HG03432 (cell line): ENCODE results near the gene PDCD11.
"Not testable (repeated sequence)": the region's sequence is repeated elsewhere in the genome, so short reads cannot be mapped to it uniquely, and the experiment has no call there.

Experiments
- ATAC-seq: cut with Tn5 transposase; IDR thresholded peaks from one replicate; pipeline ENCODE4 v1.9.1; 2021; ENCODE audit warnings: mild to moderate bottlenecking, moderate library complexity; ENCODE audit not compliant: unreplicated experiment

PDCD11 gene

DNA sequence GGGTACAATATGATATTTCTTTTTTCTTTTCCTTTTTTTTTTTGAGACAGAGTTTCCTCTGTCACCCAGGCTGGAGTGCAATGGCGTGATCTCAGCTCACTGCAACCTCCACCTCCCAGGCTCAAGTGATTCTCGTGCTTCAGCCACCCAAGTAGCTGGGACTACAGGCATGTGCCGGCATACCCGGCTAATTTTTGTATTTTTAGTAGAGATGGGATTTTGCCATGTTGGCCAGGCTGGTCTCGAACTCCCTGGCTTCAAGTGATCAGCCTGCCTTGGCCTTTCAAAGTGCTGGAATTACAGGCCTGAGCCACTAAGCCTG, 20.7 kb downstream of the PDCD11 start:
- ATAC-seq = not testable (repeated sequence)

DNA sequence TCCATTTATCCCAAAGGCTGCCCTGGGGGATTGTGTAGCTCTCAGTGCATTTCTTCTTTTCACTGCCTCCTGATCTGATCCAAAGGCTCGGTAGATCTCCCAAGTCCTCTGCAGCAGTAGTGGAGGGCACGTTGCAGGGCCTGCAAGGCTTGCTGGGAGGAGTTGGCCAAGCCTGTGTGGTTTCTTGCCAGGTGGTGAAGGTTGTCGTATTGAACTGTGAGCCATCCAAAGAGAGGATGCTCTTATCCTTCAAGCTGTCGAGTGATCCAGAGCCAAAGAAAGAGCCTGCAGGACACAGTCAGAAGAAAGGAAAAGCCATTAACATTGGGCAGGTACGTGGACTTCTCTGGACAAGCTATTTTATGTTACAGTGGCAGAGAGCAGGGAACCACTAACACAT, 21.2 kb downstream of the PDCD11 start:
- ATAC-seq = no peak

DNA sequence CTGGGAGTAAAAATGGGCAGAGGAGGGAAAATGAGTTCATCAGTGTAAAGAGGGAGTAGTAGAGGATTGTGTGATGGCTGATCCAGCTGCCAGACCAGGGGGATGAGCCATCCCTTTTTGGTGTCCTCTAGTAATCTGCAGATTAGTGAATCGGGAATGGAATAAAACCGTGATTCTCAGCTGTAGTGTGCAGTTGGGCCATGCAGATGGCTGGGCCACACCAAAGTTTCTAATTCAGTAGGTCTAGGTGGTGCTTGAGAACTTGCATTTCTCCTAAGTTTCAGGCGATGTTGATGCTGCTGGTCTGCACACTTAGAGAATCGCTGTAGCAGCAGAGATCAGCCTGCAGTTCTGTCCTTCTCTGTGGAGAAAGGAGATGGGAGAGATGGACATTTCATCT, 22.7 kb downstream of the PDCD11 start:
- no peak for ATAC-seq

DNA sequence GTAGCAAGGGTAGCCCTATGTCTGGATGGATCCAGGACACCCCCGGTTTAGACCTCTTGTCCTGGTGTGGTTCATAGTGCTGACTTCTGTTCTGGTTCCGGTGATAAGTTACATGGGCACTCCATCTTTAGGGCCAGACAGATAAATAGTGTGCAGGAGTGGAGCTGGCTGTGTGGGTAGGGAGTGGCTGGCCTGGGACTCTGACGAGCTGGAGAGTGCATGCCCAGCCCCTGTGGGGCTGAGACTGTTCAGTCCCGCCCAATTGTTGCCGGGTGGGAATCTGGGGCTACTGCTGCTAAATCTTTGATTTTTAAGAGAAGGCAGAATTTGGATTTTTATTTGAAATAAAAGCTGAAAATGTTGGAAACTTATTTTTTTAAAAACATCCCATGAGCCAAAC, 27.3 kb downstream of the PDCD11 start:
- ATAC-seq = no peak

DNA sequence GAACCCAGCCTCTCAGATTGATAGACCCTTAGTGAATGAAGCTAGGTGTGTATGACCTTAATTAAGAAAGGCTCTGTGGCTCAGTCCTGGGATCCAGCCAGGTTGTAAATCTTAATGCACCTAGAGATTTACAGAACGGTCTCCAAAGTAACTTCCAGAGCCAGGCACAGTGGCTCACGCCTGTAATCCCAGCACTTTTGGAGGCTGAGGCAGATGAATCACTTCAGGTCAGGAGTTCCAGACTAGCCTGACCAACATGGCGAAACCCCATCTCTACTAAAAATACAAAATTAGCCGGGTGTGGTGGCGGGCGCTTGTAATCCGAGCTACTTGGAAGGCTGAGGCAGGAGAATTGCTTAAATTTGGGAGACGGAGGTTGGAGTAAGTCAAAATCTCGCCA, 31.4 kb downstream of the PDCD11 start:
- no peak for ATAC-seq

DNA sequence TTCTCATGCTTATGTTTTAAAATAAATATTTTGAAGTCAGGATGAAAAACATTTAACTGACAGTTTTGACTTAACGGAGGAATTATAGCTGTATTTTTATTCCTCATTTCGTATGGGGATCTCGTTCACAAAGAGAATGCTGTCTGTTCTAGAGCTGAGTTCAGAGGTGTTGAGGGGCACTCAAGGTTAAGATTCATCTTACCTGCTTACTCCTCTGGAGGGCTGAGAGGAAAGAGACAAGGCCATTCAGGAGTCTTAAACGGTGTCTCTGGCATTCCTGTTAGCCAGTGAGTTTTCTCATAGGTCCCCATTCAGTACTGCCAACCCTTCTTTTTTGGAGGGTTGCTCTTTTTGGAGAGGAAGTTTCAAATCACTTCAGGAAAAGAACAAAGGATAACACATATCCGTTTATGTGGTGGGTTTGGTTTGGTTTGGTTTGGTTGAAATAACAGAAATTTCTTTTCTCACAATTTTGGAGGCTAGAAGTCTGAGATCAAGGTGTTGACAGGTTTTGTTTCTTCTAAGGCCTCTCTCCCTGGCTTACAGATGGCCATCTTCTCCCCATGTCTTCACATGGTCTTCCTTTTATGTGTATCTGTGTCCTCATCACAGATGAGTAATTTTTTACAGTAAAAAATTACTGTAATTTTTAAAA, 32.7 kb downstream of the PDCD11 start:
- no peak for ATAC-seq

DNA sequence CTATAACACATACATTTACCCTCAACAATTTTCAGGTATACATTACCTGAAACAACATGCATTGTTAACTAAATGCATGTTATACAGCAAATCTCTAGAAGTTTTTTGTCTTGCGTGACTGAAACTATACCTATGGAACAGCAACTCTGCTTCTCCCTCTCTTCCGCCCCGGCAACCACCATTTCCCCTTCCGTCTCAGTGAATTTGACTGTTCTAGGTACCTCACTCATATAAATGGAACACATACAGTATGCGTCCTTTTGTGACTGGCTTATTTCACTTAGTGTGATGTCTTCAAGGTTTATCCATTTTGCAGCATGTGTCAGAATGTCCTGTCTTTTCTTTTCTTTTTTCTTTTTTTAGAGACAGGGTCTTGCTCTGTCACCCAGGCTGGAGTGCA, 33.2 kb downstream of the PDCD11 start:
- no peak for ATAC-seq

DNA sequence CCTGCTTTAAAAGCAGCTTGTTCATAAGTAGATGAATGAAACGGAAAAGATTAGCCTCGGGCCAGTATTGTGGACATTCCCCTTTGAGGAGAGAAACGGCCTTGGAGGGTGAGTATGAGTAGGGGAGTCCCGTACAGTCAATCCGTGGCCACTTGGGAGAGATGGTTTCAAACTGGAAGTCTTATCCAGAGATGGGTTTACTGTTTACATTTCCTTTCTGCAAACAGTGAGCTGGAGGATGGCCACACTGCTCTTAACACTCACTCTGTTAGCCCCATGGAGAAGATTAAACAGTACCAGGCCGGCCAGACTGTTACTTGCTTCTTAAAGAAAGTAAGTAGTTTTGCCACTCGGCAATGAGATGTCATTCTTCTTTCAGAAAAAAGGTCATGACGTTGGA, 35.5 kb downstream of the PDCD11 start:
- no peak for ATAC-seq

DNA sequence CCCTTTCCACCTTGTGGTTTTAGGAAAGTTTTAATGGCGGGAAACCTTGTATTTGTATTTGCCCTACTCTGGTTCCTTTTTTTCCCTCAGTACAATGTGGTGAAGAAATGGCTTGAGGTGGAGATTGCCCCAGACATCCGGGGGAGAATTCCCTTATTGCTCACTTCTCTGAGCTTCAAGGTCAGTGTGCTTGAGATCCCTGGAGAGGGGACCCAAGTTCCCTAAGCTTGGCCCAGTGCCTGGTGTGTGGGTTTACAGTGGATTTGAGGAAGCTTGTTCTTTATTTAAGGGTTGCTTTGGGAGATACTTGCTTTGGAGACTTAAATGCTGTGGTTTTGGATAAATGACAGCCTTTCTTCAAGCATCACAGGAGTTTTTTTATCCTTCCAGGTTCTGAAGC, 37.4 kb downstream of the PDCD11 start:
- no peak for ATAC-seq

DNA sequence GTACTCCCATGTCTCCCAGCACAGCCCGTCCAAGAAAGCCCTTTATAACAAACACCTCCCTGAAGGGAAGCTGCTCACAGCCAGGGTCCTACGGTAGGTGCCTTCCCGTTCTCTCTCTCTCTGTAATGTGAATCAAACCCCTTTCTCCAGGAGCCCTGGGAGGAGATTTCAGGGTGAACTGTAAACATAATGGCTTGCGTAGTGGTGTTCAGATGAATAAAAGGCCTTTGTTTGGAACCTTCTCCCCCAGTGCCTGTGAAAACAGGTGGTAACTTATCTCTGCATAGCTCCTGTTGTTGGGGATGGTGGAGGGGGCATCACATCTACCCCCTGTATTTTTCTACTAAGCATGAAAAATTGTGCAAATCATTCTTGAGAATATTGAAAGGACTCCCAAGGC, 43.4 kb downstream of the PDCD11 start:
- ATAC-seq = no peak

DNA sequence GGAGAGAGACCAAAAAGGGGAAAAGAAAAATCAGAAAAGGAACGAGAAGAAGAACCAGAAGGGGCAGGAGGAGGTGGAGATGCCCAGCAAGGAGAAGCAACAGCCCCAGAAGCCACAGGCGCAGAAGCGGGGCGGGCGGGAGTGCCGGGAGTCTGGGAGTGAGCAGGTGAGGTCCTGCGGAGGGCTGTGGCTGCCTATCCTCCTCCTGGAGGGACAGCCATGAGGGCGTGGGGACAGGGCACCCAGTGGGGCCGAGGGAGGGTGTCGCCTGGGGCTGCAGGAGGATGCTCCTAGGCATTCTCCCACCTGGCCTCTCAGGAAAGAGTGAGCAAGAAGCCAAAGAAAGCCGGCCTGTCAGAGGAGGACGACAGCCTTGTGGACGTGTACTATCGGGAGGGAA, 44.0 kb downstream of the PDCD11 start:
- no peak for ATAC-seq

DNA sequence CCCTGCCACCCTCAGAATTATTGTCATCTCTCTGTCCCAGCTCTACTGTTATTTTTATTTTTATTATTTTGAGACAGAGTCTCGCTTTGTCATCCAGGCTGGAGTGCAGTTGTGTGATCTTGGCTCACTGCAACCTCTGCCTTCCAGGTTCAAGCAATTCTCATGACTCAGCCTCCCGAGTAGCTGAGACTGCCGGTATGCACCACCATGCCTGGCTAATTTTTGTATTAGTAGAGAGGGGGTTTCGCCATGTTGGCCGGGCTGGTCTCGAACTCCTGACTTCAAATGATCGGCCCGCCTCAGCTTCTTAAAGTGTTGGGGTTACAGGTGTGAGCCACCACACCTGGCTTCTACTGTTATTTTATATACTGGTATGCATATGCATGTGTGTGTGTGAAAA, 44.8 kb downstream of the PDCD11 start:
- ATAC-seq = no peak

DNA sequence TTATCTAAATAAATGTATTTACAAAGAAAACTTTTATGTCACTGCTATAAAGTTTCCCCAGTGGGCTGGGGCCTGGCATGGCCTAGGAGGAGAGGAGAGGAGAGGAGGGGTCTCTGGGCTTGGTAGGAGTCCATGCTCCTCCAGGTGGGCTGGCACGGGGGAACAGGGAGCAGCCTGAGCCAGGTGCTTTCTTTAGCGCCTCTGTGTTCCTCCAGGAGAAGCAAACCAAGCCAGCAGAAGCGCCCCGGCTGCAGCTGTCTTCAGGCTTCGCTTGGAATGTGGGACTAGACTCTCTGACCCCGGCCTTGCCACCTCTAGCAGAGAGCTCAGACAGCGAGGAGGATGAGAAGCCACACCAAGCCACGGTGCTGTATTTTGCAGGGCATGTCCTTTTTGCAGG, 45.2 kb downstream of the PDCD11 start:
- ATAC-seq = no peak

DNA sequence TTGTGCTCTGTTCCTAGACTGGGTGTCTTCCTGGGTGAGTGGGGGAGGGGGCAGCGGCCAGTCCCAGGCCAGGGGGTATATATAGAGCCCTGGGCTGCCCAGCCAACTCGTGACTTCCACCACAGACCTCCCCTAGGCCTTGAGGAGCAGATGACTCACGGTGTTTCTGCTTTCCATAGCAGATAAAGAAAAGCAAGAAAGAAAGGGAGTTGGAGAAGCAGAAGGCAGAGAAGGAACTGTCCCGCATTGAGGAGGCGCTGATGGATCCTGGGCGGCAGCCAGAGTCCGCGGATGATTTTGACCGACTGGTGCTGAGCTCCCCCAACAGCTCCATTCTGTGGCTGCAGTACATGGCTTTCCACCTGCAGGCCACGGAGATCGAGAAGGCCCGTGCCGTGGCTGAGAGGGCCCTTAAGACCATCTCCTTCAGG, 45.6 kb downstream of the PDCD11 start:
- no peak for ATAC-seq

DNA sequence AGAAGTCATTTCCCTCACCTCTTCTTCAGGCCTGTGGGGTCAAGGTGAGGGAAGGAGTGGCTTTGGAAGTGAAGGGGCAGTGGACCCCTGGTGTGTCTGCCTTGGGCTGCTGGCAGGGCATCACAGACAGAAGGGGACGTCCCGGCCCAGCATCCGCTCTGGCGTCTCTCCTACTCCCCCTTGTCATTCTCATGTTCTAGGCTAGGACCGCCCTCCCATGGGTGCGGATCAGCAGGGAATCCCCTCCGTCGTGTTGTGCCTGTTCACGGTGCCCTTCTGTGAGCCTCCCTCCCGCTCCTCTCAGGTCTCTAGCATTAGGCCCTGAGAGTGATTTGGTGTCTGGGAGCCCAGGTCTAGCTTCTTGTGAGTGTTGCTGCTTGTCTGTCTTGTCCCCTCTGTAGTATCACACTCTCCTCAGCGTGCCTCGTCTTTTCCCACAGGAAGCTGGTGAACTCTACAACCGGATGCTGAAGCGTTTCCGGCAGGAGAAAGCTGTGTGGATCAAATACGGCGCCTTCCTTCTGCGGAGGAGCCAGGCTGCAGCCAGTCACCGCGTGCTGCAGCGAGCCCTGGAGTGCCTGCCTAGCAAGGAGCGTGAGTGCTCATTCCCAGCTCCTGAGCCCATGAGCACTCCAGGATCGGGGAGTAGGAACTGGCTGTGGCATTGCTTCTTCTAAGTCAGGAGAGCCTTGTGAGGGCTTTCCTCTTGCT, 47.2 kb downstream of the PDCD11 start:
- no peak for ATAC-seq

DNA sequence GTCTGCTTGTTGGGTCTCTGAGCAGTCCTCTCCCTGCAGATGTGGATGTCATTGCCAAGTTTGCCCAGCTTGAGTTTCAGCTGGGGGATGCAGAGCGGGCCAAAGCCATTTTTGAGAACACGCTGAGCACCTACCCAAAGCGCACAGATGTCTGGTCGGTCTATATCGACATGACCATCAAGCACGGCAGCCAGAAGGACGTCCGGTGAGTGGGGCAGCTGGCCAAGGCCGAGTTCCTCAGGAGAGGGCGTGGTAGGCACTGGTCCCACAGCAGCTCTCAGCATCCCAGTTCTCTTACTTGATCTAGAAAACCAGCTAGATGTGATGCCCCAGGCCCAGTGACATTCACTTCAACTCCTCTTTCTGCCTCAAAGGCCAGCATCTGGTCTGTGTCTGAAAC, 48.1 kb downstream of the PDCD11 start:
- ATAC-seq = no peak

DNA sequence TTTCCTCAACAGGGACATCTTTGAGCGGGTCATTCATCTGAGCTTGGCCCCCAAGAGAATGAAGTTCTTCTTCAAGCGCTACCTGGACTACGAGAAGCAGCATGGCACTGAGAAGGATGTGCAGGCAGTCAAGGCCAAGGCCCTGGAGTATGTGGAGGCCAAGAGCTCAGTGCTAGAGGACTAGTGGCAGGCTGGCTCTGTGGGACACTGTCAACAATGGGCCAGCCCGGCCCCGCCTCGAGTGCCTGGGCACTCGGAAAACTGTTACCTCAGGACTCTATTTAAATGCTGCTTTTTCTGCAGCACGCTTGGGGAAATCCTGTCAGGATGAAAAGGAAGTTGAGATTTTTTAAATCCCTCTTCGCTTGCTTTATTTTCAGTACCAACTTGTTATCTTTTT, 48.9 kb downstream of the PDCD11 start:
- ATAC-seq = no peak

DNA sequence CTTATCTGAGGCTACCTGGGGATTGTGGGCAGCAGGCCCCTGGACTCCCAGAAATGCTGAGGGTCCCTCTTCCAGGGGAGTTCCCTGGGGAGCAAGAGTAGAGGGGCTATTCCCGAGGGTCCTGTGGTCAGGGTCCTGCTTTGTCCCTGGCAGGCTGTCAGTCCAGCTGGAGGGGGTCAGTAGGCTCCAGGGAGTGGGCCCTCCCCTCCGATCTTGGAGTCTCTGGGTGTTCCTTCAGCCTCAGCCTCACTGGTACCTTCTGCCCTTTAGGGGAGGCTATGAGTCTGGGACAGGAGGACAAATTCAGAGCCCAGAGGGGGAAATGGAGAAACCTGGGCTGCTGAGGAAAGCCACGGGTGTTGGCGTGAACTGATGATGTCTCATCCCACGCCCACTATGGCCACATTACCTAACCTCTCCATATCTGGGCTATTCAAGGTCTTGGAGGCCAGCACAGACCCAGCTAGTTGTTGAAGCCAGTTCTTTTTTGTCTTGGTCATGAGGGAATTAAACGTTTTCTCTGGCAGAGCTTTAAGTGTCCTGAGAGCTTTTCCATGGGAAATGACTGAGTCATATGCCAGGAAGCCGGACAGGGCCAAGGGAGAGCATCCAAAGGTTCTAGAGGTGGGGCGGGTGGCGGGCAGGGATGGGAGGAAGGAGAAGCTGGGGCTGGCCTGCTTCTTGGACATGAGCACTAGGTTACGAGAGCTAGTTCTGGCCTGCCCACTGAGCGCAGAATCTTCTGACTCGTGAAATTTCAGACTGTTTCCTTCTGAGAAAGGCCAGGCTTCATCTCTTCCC, 49.5 kb downstream of the PDCD11 start:
- no peak for ATAC-seq

DNA sequence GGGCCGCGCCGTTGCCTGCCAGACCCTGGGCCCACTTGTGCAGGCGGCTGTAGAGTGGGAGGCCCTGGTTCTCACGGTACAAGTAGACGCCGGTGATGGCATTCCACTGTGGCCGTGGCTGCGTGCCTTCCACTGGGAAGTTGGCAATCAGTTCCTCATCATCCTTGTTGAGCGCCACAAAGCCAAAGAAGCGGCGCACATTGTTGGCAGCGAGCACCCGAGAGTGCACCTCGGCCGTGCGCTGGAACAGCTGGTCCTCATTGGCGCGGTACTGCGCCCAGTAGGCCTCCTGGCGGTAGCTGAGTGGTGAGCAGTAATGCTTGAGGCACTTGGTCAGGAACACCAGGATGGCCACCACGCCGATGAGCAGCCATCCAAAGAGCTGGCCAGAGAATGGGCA, 50.8 kb downstream of the PDCD11 start:
- ATAC-seq = no peak

DNA sequence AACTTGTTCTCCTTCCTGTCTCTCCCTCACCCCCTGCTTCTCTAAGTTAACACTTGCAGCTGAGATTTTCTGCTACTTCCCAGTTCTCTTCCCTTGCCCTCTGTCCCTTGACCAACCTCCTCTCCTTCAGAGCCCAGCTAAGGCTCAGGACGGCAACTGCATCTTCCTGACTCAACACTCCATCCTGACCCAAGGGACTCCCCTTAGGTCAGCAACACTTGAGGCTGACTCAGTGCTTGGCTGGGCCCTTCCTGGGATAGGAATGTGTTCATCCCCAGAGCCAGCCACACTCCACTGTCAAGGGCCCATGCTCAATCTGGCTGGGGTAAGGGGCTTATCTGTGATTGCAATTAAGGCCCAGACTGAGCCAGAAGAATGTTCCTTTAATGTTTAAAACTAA, 52.3 kb downstream of the PDCD11 start:
- ATAC-seq = no peak

DNA sequence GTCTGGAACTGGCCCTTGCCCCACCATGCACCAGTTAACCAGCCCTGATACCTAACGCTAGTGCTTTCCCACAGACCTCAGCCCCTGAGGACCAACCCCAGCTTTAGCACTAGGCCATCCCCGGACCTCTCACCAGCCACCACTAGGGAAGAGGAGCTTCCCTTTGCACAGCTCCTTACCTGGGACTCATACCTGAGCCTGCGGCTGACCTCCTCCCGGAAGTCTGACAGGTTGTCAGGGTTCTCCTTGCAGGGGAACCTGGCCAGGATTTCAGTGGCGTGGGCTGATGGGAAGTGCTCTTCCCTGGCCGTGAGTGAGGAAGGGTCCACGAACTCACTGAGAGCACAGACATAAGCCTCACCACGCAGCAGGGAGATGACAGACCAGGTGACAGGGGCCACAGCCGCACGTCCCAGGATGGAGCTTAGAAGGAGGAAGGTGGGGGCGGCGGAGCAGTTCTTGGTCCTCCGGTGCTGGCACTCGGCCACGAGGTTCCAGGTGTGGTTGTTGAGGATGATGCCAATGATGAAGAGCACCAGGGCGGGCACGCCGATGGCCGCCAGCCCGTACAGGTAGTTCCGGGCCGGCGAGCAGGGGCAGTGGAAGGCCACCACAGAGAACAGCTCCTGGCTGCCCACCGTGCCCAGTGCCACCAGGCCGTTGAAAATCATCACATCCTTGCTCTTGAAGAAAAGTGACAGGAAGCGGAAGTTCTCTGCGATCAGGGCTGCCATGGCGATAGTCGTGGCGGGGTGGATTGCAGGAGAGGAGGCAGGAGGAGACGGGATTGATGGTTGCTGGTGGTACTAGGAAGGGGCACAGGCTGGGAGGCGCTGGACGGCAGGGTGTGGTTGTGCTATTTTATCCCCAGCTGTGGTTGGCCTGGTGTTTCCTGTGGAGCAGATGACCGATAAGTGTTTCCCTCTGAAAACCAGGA, 53.0 kb downstream of the PDCD11 start:
- ATAC-seq = no peak
